Activated CD4-positive, alpha-beta T cell treated with anti-CD3 and anti-CD28 coated beads for 4 hours (primary cell): ENCODE results near the gene BCL2.
A peak's percentile ranks its signal among the peaks of the same experiment; 100 is the strongest.

Source experiments
- DNase-seq, 2 donors: peaks; one replicate each; pipeline ENCODE4 v3.0.0-alpha.2; 2020

The BCL2 gene

GRCh38 chr18:63307551-63308200 is 11.9 kb downstream of the BCL2 start:
- DNase-seq = no peak

GRCh38 chr18:63306819-63307550 is 12.6 kb downstream of the BCL2 start:
- no peak for DNase-seq

- DNase-seq = no peak
Measured at GRCh38 chr18:63306249-63306648, 13.3 kb downstream of the BCL2 start.

GRCh38 chr18:63303547-63303946 is 16.0 kb downstream of the BCL2 start:
- no peak for DNase-seq

- DNase-seq = peak in 1 of 2 donors; percentile 42
Measured at GRCh38 chr18:63302636-63303405, 16.7 kb downstream of the BCL2 start.

- no peak for DNase-seq
Measured at GRCh38 chr18:63302220-63302619, 17.3 kb downstream of the BCL2 start.

GRCh38 chr18:63301434-63301833 is 18.1 kb downstream of the BCL2 start:
- no peak for DNase-seq

GRCh38 chr18:63299837-63300745 is 19.5 kb downstream of the BCL2 start:
- DNase-seq = no peak

GRCh38 chr18:63298400-63299365 is 20.9 kb downstream of the BCL2 start:
- DNase-seq = peak in 1 of 2 donors; percentile 35

GRCh38 chr18:63297687-63298399 is 21.7 kb downstream of the BCL2 start:
- DNase-seq = no peak

GRCh38 chr18:63293935-63294334 is 25.6 kb downstream of the BCL2 start:
- no peak for DNase-seq

- no peak for DNase-seq
Measured at GRCh38 chr18:63292831-63293683, 26.5 kb downstream of the BCL2 start.

- DNase-seq = no peak
Measured at GRCh38 chr18:63291278-63291677, 28.3 kb downstream of the BCL2 start.

GRCh38 chr18:63290821-63291200 is 28.8 kb downstream of the BCL2 start:
- peak; percentile 49 to 54 for DNase-seq

GRCh38 chr18:63290166-63290820 is 29.3 kb downstream of the BCL2 start:
- no peak for DNase-seq

GRCh38 chr18:63288311-63288710 is 31.3 kb downstream of the BCL2 start:
- no peak for DNase-seq

GRCh38 chr18:63287691-63288220 is 31.8 kb downstream of the BCL2 start:
- no peak for DNase-seq

GRCh38 chr18:63286926-63287325 is 32.6 kb downstream of the BCL2 start:
- no peak for DNase-seq
